Cerebellar nuclear complex (tissue), 1 donor: ENCODE results near the gene ZCWPW2.

Experiments
- DNase-seq, 2 experiments: peaks; one replicate each; lab custom pipeline; 2025; lab: John Stamatoyannopoulos, UW

The ZCWPW2 gene

DNA sequence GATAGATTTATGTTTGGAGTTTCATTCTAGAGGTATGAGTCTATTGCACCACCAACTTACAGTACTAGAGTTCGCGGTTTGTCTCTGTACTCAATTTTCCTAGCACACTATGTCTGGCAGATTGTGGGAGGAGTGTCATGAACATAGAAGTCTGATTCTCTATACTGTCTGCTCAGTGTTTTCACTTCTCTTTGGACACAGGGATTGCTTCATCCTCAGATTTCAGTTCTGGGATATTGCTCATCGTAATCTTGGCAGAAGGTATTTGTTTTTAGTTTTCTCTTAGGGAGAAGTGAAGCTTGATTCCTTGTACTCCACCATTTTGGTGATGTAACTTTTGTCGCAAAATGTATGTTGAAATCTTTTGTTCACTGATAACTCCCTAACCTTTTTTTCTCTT lies 27.9 kb downstream of the ZCWPW2 start:
- no peak for DNase-seq

DNA sequence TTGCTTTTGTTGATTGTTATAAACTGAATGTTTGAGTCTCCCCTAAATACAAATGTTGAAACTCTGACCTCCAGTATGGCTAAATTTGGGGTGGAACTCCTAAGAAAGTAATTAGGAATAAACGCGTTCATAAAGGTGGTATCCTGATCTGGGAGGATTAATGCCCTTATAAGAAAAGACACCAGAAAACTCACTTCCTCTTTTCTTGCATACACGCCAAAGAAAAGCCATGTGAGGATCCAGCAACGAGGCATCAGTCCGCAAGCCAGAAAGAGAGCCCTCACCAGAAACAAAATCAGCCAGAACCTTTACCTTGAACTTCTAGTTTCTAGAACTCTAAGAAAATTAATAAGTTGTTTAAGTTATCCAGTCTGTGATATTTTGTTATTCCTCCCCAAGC lies 37.5 kb downstream of the ZCWPW2 start:
- no peak for DNase-seq

DNA sequence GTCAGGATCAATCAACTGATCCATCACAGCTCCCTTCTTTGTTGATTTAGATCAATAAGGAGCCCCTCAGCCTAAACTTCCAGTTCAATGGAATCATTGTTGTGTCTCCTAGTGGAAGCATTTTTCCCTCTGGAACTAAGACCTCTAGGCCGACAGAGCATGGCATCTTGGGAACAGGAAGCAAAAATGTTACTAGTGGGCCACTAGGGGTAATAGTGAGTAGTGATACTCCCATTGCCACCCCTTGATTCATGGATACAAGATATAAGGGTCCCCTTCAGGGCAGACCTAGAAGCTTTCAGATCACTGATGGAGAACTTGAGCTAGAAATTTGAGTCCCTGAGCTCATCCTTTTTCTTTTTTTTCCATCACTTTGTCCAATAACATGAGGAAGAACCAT lies 40.5 kb downstream of the ZCWPW2 start:
- no peak for DNase-seq

DNA sequence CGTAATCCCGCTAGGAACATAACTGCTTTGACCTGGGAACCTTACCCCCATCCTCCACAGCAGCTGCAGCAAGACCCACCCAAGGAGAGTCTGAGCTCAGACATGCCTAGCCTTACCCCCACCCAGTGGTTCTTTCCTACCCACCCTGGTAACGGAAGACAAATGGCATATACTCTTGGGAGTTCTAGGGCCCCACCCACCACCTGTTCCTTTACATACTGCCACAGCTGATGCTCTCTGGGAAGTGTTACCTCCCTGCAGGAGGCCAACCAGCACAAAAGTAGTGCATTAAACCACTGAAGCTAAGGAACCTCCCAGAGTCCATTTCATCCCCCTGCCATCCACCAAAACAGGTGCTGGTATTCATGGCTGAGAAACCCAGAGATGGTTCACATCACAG lies 50.7 kb downstream of the ZCWPW2 start:
- DNase-seq = no peak

DNA sequence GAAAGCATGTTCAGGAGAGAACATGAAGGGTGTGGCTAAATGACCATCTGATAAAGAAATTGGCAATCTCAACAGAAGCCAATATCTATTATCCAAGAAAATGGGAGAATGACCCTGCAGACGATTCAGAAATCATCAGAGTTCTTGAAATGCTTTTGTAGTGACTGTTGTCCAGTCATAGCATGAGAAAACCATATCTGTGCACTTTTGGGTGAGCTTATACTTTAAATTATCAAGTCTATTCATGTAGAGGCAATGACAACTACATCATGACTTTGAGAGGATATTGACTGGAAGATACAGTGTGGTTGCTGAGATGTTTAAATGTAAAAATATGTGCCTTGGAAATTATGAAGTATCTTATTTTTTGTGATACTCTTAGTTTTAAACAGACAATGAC lies 57.7 kb downstream of the ZCWPW2 start:
- no peak for DNase-seq

DNA sequence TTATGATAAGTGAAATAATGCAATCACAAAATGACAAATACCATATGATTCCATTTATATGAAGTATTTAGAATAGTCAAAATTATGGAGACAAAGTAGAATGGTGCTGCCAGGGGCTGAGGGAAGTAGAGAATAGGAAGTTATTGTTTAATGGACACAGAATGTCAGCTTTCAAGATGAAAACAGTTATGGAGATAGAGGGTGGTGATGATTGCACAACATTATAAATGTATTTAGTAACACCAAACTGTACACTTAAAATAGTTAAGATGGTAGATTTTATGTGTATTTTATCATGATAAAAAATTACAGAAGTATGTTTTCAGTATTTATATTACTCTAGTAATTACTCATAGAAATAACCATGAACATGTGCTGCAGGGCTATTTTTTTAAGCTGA lies 100.9 kb downstream of the ZCWPW2 start:
- DNase-seq = no peak

DNA sequence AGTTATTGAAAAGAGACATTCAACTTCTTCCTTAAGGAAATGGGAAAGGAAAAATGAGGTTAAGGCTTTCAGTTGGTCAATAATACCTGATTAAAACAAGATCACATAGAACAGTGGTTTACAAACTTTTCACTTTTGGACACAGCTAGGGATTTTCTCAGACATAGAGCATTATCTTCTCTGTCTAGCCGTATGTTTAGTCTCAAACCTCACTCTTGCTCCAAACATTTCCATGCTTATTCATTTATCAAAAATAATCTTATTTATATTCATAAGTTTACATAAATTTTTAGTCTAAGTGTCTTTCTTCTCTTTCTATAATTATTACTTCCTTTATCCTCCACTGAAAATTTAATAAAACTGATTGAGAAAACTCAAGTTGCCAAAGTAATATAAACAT lies 114.3 kb downstream of the ZCWPW2 start:
- DNase-seq = no peak

DNA sequence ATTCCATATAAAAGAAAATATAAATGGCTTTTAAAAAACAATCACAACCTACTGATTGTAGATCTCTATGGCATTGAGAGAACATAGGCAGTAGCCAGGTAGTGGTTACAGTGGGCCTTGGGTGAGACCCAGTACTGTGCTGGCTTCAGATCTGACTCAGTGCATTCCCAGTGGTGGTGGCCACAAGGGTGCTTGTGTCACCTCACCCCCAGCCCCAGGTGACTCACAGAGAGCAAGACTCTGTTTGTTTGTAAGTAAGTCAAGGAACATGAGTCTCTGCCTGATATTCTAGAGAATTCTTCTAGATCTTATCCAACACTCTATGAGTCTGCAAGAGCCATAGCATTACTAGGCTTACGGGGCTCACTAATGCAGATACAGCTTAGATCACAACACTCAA lies 118.9 kb downstream of the ZCWPW2 start:
- no peak for DNase-seq

DNA sequence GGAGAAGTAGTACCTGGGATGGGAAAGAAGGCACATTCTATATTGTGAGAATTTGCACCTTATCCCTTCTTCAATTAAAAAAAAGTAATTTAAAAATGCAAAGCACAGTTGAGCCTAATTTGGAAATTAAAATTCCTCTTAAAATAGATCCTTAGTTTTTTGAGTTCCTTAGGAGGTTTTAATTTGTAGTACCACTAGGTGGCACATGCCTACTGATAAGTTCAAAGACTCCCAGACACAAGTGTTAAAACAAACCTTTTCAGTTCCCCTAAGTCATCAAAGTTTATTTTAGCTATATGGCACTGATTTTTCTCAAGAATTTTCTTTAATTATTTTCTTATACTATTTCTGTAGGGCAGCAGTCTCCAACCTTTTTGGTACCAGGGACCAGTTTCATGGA lies 127.7 kb downstream of the ZCWPW2 start:
- no peak for DNase-seq

DNA sequence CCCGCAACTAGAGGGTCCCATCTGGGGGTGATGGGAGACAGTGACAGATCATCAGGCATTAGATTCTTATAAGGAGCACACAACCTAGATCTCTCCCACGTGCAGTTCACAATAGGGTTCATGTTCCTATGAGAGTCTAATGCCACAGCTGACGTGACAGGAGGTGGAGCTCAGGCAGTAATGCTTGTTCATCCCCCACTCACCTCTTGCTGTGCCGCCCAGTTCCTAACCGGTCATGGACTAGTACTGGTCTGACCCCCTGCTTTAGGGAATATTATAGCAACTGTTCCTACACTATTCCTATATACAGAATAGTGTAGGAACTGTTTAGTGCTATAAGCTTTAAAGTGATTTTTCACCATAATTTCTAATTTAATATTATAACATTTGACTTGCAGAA lies 128.2 kb downstream of the ZCWPW2 start:
- no peak for DNase-seq

DNA sequence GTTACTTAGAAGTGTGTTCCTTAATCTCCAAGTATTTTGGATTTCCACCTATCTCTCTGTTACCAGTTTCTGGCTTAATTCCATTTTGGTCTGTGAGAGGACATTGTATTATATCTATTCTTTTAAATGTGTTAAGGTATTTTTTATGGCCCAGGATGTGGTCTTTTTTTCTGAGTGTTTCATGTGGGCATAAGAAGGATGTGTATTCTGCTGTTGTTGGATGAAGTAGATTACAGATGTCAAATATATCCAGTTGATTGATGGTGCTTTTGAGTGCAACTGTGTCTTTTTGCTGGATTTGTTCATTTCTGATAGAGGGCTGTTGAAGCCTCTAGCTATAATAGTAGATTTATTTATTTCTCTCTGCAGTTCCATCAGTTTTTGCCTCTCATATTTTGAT lies 136.6 kb downstream of the ZCWPW2 start:
- no peak for DNase-seq

DNA sequence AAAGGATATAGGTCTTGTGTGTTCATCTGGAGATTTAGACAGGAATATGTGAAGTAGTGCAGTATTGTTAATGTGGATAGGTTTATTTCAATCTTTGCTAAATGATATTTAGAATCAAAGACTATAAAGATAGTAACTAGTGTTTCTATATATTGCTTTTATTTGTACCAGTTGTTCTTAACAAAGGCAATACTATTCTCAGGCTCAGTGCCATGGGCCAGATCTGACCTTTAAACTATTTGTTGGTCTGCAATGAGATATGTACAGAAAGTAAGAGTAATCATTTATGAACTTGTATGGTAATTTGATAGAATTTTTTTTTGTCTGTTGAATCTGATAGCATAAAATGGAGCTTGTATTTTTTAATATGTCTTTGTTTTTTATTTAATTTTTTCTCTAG lies 146.8 kb downstream of the ZCWPW2 start:
- DNase-seq = no peak

DNA sequence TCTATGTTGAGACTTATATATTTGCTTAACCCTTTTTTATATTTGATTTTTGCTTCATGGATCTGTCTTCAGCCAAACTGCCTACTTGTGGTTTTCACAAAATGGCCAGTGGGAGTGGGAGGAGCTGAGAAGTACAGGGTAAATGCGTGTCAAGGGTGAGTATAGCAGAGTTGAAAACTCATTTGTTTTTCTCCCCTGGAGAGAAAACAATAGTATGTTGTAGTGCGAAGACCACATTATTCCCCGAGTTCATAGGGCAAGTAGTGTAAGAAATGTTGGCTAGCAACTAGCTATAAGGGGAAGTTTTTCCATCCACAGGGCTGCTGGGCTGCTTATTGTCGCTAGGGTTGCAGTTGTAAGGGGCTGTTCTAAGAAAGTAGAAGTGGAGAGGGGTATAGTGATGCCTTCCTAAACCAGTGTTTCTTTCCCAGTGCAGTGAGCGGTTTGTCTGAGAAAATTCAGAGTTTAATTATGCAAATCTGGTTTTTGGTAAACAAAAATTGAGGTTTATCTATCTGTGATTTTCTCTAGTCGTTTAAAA lies 153.9 kb downstream of the ZCWPW2 start:
- no peak for DNase-seq

DNA sequence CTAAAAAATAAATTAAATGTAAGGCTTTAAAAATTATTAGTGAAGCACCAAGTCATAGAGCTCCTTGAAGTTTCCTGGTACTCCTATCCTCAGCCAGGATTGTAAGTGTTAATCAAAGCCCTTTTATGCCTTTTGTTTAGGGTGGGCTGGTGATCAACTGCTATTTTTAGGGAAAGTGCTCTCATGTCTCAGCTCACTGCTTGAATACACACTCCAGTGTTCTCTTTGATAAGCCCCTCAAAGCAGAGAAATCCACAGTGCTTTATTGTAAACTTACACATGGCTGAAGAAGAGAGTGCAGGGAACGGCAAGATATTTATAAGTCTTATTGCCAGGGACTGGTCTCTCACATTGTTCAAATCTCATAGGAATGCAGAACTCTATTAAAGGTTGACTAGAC lies 156.5 kb downstream of the ZCWPW2 start:
- no peak for DNase-seq

DNA sequence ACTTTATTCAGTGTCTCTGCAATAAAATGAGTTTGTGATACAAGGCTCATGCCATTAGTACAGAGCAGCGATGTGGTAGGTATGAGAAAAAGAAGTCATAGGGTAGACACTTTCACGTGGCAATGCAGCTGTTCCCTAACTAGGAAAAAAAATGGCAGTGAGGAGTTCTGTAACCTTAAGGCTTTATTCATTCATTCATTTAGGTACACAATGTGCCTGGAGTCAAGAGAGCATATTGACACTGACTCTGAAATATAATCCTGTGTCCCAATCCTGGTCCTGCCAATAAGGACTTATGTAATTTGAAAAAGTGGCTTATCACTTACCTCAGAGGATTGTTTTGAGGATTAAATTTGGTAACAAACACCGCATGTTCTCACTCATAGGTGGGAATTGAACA lies 173.1 kb downstream of the ZCWPW2 start:
- no peak for DNase-seq

DNA sequence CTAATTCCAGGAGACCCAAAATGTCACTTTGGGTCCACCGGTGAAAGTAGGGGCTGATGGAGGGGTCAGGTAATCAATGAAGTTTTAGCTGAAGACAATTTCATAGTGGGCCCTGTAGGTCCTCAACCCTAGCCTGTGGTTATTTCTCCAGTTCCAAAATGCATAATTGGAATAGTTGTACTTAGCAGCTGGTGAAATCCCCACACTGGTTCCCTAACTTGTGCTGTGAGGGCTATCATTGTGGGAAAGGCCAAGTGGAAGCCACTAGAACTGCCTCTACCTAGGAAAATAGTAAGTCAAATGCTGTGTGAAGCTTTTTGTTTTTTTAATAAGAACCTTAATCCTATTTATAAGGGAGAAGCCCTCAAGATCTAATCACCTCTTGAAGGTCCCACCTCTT lies 193.8 kb downstream of the ZCWPW2 start:
- DNase-seq = no peak

DNA sequence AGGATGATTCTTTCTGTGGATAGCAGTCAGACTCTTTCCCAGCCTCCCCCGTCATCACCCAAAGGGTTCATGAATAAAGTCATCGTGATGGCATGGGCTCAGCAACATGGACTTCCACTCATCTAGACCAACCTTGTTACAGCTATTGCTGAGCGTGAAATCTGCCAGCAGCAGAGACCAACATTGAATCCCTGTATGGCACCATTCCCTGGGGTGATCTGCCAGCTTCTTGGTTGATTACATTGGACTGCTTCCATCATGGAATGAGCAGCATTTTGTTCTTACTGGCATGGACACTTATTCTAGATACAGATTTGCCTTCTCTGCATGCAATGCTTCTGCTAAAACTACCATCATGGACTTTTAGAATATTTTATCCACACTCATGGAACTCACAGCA lies 195.7 kb downstream of the ZCWPW2 start:
- DNase-seq = no peak

DNA sequence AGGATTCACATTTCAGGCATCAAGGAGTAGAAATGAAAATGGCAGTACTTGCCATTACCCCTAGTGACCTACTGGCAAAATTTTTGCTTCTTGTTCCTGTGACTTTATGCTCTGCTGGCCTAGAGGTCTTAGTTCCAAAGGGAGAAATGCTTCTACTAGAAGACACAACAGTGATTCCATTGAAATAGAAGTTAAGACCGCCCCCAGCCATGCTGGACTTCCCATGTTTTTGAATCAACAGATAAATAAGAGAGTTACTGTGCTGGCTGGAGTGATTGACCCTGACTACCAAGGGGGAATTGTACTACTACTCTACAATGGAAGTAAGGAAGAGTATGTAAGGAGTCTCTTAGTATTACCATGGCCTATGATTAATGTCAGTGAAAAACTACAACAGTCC lies 196.3 kb downstream of the ZCWPW2 start:
- no peak for DNase-seq

DNA sequence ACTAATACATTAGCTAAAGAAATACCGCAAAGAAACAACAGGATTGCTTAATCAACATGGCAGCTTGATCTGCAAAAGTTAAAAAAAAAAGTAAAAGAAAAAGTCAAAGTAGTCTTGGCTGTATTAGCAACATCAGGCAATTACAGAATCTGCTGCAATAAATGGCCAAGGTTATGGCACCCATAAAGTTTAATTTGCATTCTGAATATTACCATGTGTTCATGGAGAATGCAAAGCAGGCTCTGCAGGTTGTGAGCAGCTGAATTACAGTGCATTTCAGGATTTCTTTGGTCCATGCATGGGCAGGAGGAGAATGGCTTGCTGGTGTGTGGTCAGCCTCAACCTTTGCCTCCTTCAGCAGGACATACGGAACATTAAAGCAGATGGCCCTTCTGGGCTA lies 199.2 kb downstream of the ZCWPW2 start:
- DNase-seq = no peak

DNA sequence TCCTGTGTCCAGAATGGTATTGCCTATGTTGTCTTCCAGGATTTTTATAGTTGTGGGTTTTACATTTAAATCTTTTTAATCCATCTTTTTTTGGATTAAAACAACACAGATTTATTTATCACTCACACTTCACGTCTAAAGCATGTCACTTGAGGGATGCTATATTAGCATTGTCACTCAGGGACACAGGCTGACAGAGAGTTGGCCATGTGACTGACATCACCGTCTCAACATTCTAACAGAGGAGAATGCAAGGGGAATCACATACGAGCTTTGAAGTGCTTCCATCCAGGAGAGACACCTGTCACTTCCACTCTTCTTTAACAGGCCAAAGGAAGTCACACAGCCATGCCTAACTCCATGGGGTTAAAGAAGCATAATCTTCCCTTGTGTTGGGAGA lies 204.7 kb downstream of the ZCWPW2 start:
- DNase-seq = no peak

DNA sequence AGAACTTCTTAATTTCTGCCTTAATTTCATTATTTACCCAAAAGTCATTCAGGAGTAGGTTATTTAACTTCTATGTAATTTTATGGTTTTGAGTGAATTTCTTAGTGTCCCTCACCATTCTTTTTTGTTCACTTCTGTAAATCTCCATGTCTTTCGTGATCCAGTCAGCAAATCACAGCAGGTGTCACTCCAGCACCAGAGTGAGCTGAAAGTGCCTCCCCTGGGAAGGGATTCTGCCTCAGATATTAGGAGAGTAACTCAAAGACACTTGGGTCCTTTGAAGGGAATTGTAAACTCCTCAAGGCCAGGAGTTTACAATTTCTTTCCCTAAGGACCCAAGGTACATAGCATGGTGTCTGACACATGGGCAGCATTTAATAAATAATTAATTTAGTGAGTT lies 207.7 kb downstream of the ZCWPW2 start:
- DNase-seq = no peak

DNA sequence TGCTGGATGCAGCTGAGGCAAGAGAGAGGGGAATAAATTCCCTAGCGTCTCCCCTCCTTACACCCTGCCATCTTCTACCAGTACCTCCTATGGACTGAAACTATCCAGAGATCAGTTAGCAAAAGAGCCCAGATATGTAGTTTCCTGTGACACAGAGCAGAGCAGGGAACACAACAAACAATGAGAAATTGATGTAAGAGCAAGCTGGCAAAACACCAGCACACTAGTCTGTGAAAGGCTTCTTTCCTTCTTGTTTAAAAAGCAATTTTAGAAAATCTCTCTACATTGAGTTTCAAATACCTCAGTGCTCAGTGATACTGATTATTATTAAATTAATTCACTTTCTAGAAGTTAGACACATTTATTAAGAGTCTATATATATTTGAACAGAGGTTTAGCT lies 215.7 kb downstream of the ZCWPW2 start:
- DNase-seq = no peak

DNA sequence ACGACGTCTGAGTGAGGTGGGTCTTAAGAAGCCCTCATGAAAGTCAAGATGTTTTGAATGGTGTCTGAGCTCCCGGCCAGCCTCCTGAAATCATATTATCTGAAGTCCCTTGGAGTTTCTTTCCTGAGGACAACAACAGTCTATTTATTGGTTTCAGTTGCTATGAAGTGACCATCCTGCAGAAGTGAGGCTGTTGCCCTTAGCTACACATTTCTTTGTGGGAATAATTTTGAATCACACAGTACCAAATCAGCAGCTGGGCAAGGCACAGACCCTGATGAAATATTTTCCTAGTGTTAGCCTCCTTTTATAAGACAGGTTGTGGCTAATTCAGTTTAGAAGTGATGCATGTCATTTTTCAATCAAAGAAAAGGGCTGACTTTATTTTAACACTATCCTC lies 220.8 kb downstream of the ZCWPW2 start:
- no peak for DNase-seq

DNA sequence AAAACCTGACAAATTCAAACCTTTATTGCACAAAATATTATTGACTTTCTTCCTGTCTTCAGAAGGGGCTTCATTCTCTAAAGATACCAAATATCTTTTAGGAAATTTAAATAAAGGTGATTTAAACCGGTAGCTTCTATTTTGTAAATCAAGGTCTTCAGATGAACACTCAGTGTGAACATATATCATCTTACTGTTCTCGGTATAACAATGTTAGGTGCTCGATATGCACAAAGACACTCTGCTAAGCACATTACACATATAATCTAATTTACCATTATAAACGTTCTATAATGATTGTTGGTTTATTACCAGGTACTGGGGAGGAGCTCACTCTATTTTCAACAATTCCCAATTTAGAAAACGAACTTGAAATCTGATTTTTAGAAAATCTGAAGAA lies 225.5 kb downstream of the ZCWPW2 start:
- no peak for DNase-seq

DNA sequence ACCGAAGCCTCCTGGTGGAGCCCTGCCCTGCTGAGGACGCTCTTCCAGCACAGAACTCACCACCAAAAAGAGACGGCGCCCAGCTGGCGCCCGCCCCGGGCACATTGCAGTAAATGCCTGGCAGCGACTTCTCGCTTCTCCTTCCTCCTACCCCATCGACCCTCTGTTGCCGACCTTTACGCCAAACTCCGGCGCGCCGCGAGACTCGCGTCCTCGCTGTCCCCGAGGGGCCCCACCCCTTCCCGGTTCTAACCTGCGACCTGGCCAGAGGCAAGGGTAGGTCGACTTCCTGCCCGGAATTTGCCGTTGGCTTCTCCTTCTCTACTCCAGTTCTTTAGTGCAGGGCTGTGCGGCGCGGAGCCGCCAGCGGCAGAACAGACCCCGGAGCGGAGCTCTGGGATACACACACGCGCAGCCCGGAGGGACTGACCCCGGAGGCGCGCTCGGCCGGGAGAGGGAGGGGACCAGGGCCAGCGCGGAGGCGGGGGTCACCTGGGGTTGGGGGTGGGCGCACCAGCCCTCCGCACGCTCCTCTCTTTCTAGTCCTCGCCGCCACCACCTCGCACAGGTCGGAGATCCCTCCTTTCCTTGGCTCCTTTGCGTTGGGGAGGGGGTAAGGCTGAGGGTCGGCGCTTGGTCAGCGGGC lies 226.7 kb downstream of the ZCWPW2 start:
- DNase-seq = no peak
